Breast epithelium (tissue), 4 donors: ENCODE results near the gene UBE3D. TPM values are rescaled to one million over a fixed set of nuclear protein-coding genes. Genes with fewer than 3 reads are reported as not detected.

ENCODE experiments used
- DNase-seq, 2 donors: peaks; one replicate each; pipeline ENCODE4 v3.0.0-alpha.2; 2019; ENCODE audit warnings: low spot score in 2 of 2
- H3K27ac ChIP-seq, 2 donors: fragments of 200-600 bp; sonication (generic) in 1 of 2; one replicate each; pipeline ENCODE4 v1.5.1; 2016 to 2019; ENCODE audit warnings: mild to moderate bottlenecking in 1 of 2
- H3K27me3 ChIP-seq, 2 donors: fragments of 200-600 bp; sonication (generic) in 1 of 2; one replicate each; pipeline versions ENCODE4 v1.5.1 to v1.6.0; 2017 to 2019; ENCODE audit warnings: control low read depth in 1 of 2, mild to moderate bottlenecking in 1 of 2
- H3K36me3 ChIP-seq: fragments of 200-600 bp; one replicate; pipeline ENCODE4 v1.5.1; 2019
- H3K4me1 ChIP-seq, 2 donors: fragments of 200-600 bp; sonication (generic); one replicate each; pipeline ENCODE4 v1.5.1; 2016 to 2019; ENCODE audit warnings: control low read depth in 1 of 2
- H3K4me3 ChIP-seq, 3 donors: fragments of 200-600 bp; sonication (generic); 1 replicate in 2 of 3; 2 replicates in 1 of 3; pipeline ENCODE4 v1.5.1; 2016 to 2019; ENCODE audit warnings: mild to moderate bottlenecking in 3 of 3, moderate library complexity in 2 of 3
- H3K9me3 ChIP-seq, 2 donors: fragments of 200-600 bp; sonication (generic) in 1 of 2; one replicate each; pipeline ENCODE4 v1.5.1; 2016 to 2019; ENCODE audit warnings: control low read depth in 1 of 2
- CTCF ChIP-seq, 3 donors: fragments of 450-650 bp; IDR thresholded peaks; one replicate each; pipeline ENCODE4 v1.5.1; 2016 to 2017; ENCODE audit warnings: antibody characterized with exemption in 3 of 3, mild to moderate bottlenecking in 3 of 3, moderate library complexity in 3 of 3
- POLR2A ChIP-seq: fragments of 450-650 bp; IDR thresholded peaks from one replicate; pipeline ENCODE4 v1.6.1; 2016; ENCODE audit warnings: antibody characterized with exemption, mild to moderate bottlenecking, moderate library complexity
- POLR2AphosphoS5 ChIP-seq, 3 donors: sonication (generic); formaldehyde crosslinking; IDR thresholded peaks; one replicate each; pipeline ENCODE4 v1.6.1; 2017; ENCODE audit warnings: antibody characterized with exemption in 3 of 3
- intact Hi-C: fragments of 100-400 bp; cut with DNase I; formaldehyde crosslinking; loops from one replicate; pipeline ENCODE4 v1.15.1; 2023; ENCODE audit warnings: low total_unique reads
- total RNA-seq, 3 donors: library from RNA; depleted of rRNA; stranded (reverse); fragments of >200 nt; gene quantifications; one replicate each; pipeline ENCODE4 v1.1.0, GENCODE V29; 2016

The UBE3D gene
- total RNA-seq, 3 donors from 2014 or later: 8.8 to 14.7 (median 13.5) TPM

GRCh38 chr6:82979657-82980056, 86.0 kb downstream of the UBE3D start:
- intact Hi-C loops: no loop called here
- Histone ChIP-seq H3K4me1 (no peaks in the 10 kb centered on the region), H3K4me3 (no peak overlapping the region), H3K9me3 (no peaks in the 10 kb centered on the region), H3K27me3 (no peaks in the 10 kb centered on the region), H3K27ac (no peak overlapping the region), H3K36me3 (no peaks in the 10 kb centered on the region)
- no peak for DNase-seq
- no peak for TF ChIP-seq POLR2A
- TF ChIP-seq POLR2AphosphoS5 (IDR thresholded peaks at IDR 0.05): no peak
- TF ChIP-seq CTCF (IDR thresholded peaks at IDR 0.05): no peak

- no peak overlapping the region for H3K4me3 ChIP-seq
- no peaks in the 10 kb centered on the region for H3K36me3 ChIP-seq
- H3K9me3 ChIP-seq: no peaks in the 10 kb centered on the region
- H3K27ac ChIP-seq: no peak overlapping the region
- DNase-seq: no peak
- no peaks in the 10 kb centered on the region for H3K27me3 ChIP-seq
- no peaks in the 10 kb centered on the region for H3K4me1 ChIP-seq
- TF ChIP-seq POLR2AphosphoS5 (IDR thresholded peaks at IDR 0.05) (no peak), CTCF (IDR thresholded peaks at IDR 0.05) (no peak), POLR2A (no peak)
- intact Hi-C loops: no loop called here
Observed at GRCh38 chr6:82978362-82978945, 87.2 kb downstream of the UBE3D start.

GRCh38 chr6:82976179-82976578, 89.5 kb downstream of the UBE3D start:
- no peaks in the 10 kb centered on the region for H3K4me1 ChIP-seq
- TF ChIP-seq POLR2AphosphoS5 (IDR thresholded peaks at IDR 0.05): no peak
- no peak for TF ChIP-seq POLR2A
- no peak for TF ChIP-seq CTCF (IDR thresholded peaks at IDR 0.05)
- H3K9me3 ChIP-seq: no peaks in the 10 kb centered on the region
- H3K4me3 ChIP-seq: no peak overlapping the region
- intact Hi-C loops: no loop called here
- H3K27me3 ChIP-seq: no peaks in the 10 kb centered on the region
- DNase-seq: no peak
- no peaks in the 10 kb centered on the region for H3K36me3 ChIP-seq
- no peak overlapping the region for H3K27ac ChIP-seq

- Histone ChIP-seq H3K4me1 (no peaks in the 10 kb centered on the region), H3K4me3 (no peak overlapping the region), H3K27ac (no peak overlapping the region), H3K9me3 (no peaks in the 10 kb centered on the region), H3K27me3 (no peaks in the 10 kb centered on the region), H3K36me3 (no peaks in the 10 kb centered on the region)
- intact Hi-C loops: no loop called here
- TF ChIP-seq CTCF (IDR thresholded peaks at IDR 0.05) (no peak), POLR2AphosphoS5 (IDR thresholded peaks at IDR 0.05) (no peak), POLR2A (no peak)
- DNase-seq: no peak
Observed at GRCh38 chr6:82971877-82972460, 93.7 kb downstream of the UBE3D start.

- Histone ChIP-seq H3K36me3 (no peaks in the 10 kb centered on the region), H3K4me1 (no peaks in the 10 kb centered on the region), H3K9me3 (no peaks in the 10 kb centered on the region), H3K27ac (no peak overlapping the region), H3K4me3 (no peak overlapping the region), H3K27me3 (no peaks in the 10 kb centered on the region)
- no peak for TF ChIP-seq POLR2A
- TF ChIP-seq CTCF (IDR thresholded peaks at IDR 0.05): no peak
- TF ChIP-seq POLR2AphosphoS5 (IDR thresholded peaks at IDR 0.05): no peak
- intact Hi-C loops: no loop called here
- no peak for DNase-seq
Observed at GRCh38 chr6:82970839-82971238, 94.8 kb downstream of the UBE3D start.
